HCT116 (cell line): Measurements from ENCODE around the gene FOXK1.

Source experiments
- CBX3 ChIP-seq: IDR thresholded peaks from 2 replicates; pipeline ENCODE4 v1.6.1; 2012; ENCODE audit warnings: low read depth
- CEBPB ChIP-seq: IDR thresholded peaks from 2 replicates; pipeline ENCODE4 v1.6.1; 2012; ENCODE audit warnings: low read depth
- CTCF ChIP-seq, 3 experiments: fragments of 200-600 bp in 1 of 3; sonication (generic) in 1 of 3; IDR thresholded peaks in 2 of 3; conservative IDR thresholded peaks in 1 of 3; 2 replicates each; pipeline ENCODE4 v1.5.1; 2012 to 2017; ENCODE audit warnings: low read depth in 2 of 3, low read length in 2 of 3, antibody characterized with exemption in 1 of 3, borderline replicate concordance in 1 of 3, control low read depth in 1 of 3, mild to moderate bottlenecking in 1 of 3, mixed read lengths in 1 of 3, mixed run types in 1 of 3, moderate library complexity in 1 of 3; ENCODE audit not compliant: insufficient read depth in 1 of 3
- EZH2 ChIP-seq: fragments of 200-600 bp; sonication (generic); IDR thresholded peaks from 2 replicates; pipeline ENCODE4 v1.6.1; 2017; ENCODE audit warnings: antibody characterized with exemption, mixed run types
- EZH2phosphoT487 ChIP-seq: fragments of 200-600 bp; IDR thresholded peaks from 2 replicates; pipeline ENCODE4 v1.6.1; 2018; ENCODE audit warnings: antibody characterized with exemption, borderline replicate concordance
- JUND ChIP-seq: IDR thresholded peaks from 2 replicates; pipeline ENCODE4 v1.6.1; 2012
- POLR2A ChIP-seq: IDR thresholded peaks from 2 replicates; pipeline ENCODE4 v1.7.0; 2011; ENCODE audit warnings: borderline replicate concordance; ENCODE audit not compliant: insufficient read depth, insufficient read length; ENCODE audit errors: extremely low read depth
- POLR2AphosphoS5 ChIP-seq: IDR thresholded peaks from 2 replicates; pipeline ENCODE4 v1.6.1; 2011; ENCODE audit warnings: mild to moderate bottlenecking, low read depth, low read length, moderate library complexity
- RAD21 ChIP-seq: IDR thresholded peaks from 2 replicates; pipeline ENCODE4 v1.6.1; 2012; ENCODE audit warnings: low read depth, mild to moderate bottlenecking
- SIN3A ChIP-seq: IDR thresholded peaks from 2 replicates; pipeline ENCODE4 v1.6.1; 2012; ENCODE audit warnings: low read depth
- SP1 ChIP-seq: IDR thresholded peaks from 2 replicates; pipeline ENCODE4 v1.6.1; 2012; ENCODE audit warnings: low read depth
- TF ChIP-seq, protein P1 (sequence below): IDR thresholded peaks from 2 replicates; pipeline ENCODE4 v1.6.1; 2011; ENCODE audit warnings: mild to moderate bottlenecking, low read length, moderate library complexity; ENCODE audit not compliant: insufficient replicate concordance; ENCODE audit errors: extremely low read depth
- TF ChIP-seq, protein P2 (sequence below): IDR thresholded peaks from 2 replicates; pipeline ENCODE4 v1.6.1; 2012; ENCODE audit warnings: low read depth
- TF ChIP-seq, protein P3 (sequence below): IDR thresholded peaks from 2 replicates; pipeline ENCODE4 v1.6.1; 2012

GRCh38 chr7:4818000-4818794 lies 136.1 kb downstream of the FOXK1 start:
- TF ChIP-seq CBX3: no peak
- no peak for TF ChIP-seq CTCF (IDR thresholded peaks at IDR 0.05 in 2 of 3, conservative IDR thresholded peaks at IDR 0.05 in 1 of 3; ENCODE audit: borderline replicate concordance in 1 of 3, insufficient read depth in 1 of 3, low read depth in 2 of 3, low read length in 2 of 3)
- TF ChIP-seq POLR2AphosphoS5: no peak
- TF ChIP-seq SIN3A: no peak
- TF ChIP-seq EZH2: no peak
- no peak for TF ChIP-seq CEBPB
- TF ChIP-seq SP1: no peak
- TF ChIP-seq, protein P1, sequence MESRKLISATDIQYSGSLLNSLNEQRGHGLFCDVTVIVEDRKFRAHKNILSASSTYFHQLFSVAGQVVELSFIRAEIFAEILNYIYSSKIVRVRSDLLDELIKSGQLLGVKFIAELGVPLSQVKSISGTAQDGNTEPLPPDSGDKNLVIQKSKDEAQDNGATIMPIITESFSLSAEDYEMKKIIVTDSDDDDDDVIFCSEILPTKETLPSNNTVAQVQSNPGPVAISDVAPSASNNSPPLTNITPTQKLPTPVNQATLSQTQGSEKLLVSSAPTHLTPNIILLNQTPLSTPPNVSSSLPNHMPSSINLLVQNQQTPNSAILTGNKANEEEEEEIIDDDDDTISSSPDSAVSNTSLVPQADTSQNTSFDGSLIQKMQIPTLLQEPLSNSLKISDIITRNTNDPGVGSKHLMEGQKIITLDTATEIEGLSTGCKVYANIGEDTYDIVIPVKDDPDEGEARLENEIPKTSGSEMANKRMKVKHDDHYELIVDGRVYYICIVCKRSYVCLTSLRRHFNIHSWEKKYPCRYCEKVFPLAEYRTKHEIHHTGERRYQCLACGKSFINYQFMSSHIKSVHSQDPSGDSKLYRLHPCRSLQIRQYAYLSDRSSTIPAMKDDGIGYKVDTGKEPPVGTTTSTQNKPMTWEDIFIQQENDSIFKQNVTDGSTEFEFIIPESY: no peak
- no peak for TF ChIP-seq POLR2A
- TF ChIP-seq, protein P2, sequence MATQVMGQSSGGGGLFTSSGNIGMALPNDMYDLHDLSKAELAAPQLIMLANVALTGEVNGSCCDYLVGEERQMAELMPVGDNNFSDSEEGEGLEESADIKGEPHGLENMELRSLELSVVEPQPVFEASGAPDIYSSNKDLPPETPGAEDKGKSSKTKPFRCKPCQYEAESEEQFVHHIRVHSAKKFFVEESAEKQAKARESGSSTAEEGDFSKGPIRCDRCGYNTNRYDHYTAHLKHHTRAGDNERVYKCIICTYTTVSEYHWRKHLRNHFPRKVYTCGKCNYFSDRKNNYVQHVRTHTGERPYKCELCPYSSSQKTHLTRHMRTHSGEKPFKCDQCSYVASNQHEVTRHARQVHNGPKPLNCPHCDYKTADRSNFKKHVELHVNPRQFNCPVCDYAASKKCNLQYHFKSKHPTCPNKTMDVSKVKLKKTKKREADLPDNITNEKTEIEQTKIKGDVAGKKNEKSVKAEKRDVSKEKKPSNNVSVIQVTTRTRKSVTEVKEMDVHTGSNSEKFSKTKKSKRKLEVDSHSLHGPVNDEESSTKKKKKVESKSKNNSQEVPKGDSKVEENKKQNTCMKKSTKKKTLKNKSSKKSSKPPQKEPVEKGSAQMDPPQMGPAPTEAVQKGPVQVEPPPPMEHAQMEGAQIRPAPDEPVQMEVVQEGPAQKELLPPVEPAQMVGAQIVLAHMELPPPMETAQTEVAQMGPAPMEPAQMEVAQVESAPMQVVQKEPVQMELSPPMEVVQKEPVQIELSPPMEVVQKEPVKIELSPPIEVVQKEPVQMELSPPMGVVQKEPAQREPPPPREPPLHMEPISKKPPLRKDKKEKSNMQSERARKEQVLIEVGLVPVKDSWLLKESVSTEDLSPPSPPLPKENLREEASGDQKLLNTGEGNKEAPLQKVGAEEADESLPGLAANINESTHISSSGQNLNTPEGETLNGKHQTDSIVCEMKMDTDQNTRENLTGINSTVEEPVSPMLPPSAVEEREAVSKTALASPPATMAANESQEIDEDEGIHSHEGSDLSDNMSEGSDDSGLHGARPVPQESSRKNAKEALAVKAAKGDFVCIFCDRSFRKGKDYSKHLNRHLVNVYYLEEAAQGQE: no peak
- no peak for TF ChIP-seq JUND
- no peak for TF ChIP-seq EZH2phosphoT487
- TF ChIP-seq, protein P3, sequence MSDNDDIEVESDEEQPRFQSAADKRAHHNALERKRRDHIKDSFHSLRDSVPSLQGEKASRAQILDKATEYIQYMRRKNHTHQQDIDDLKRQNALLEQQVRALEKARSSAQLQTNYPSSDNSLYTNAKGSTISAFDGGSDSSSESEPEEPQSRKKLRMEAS: no peak
- TF ChIP-seq RAD21: no peak
